ENCODE results near the gene ECE1.

DNA sequence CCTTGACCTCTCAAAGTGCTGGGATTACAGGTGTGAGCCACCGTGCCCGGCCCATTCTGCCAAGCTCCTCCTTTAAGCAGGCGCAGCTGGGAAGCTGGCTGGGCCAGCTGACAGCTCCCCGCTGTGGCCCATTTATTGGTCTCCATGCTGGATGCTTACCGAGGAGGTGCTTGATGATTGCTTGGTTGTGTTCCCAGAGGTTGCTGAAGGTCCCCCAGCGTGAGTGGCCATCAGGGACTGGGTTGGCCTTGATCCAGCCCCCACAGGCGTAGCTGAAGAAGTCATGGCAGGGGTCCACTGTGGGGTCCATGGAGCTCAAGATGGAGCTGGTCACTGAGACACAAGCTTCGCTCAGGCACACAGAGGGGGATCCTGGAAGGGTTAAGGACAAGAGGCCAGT lies 17.7 kb downstream of the ECE1 start:
- TF ChIP-seq, protein P1, sequence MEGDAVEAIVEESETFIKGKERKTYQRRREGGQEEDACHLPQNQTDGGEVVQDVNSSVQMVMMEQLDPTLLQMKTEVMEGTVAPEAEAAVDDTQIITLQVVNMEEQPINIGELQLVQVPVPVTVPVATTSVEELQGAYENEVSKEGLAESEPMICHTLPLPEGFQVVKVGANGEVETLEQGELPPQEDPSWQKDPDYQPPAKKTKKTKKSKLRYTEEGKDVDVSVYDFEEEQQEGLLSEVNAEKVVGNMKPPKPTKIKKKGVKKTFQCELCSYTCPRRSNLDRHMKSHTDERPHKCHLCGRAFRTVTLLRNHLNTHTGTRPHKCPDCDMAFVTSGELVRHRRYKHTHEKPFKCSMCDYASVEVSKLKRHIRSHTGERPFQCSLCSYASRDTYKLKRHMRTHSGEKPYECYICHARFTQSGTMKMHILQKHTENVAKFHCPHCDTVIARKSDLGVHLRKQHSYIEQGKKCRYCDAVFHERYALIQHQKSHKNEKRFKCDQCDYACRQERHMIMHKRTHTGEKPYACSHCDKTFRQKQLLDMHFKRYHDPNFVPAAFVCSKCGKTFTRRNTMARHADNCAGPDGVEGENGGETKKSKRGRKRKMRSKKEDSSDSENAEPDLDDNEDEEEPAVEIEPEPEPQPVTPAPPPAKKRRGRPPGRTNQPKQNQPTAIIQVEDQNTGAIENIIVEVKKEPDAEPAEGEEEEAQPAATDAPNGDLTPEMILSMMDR (IDR thresholded peaks at IDR 0.05; ENCODE audit: extremely low read depth in 1 of 2, insufficient read depth in 1 of 2, low read depth in 1 of 2, low read length in 2 of 2) = no peak
- TF ChIP-seq POLR2A (IDR thresholded peaks at IDR 0.05; ENCODE audit: low read depth, low read length) = no peak
- no peak for TF ChIP-seq POLR2AphosphoS5 (IDR thresholded peaks at IDR 0.05; ENCODE audit: insufficient read depth, low read depth, low read length)
- TF ChIP-seq EZH2 (IDR thresholded peaks at IDR 0.05; ENCODE audit: borderline replicate concordance, low read depth, low read length, severe bottlenecking) = no peak
- TF ChIP-seq GATA2 (IDR thresholded peaks at IDR 0.05; ENCODE audit: insufficient read depth, insufficient read length, low read depth, low read length) = no peak
- no peak for TF ChIP-seq JUN (IDR thresholded peaks at IDR 0.05; ENCODE audit: borderline replicate concordance, insufficient read depth, insufficient read length, low read depth)
- TF ChIP-seq, protein P2, sequence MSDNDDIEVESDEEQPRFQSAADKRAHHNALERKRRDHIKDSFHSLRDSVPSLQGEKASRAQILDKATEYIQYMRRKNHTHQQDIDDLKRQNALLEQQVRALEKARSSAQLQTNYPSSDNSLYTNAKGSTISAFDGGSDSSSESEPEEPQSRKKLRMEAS (IDR thresholded peaks at IDR 0.05; ENCODE audit: insufficient read depth, insufficient read length) = no peak
- TF ChIP-seq MYC (IDR thresholded peaks at IDR 0.05; ENCODE audit: low read depth, low read length) = no peak
- TF ChIP-seq FOS (IDR thresholded peaks at IDR 0.05; ENCODE audit: borderline replicate concordance, insufficient read depth, low read length) = no peak
